LoVo (cell line): ENCODE measurements around the gene MYO5A.
"Not testable (repeated sequence)": the region's sequence is repeated elsewhere in the genome, so short reads cannot be mapped to it uniquely, and the experiment has no call there.

Experiments used
- DNase-seq: peaks from one replicate; pipeline ENCODE4 v3.0.0-alpha.2; 2016; ENCODE audit warnings: low spot score

The MYO5A gene

DNA sequence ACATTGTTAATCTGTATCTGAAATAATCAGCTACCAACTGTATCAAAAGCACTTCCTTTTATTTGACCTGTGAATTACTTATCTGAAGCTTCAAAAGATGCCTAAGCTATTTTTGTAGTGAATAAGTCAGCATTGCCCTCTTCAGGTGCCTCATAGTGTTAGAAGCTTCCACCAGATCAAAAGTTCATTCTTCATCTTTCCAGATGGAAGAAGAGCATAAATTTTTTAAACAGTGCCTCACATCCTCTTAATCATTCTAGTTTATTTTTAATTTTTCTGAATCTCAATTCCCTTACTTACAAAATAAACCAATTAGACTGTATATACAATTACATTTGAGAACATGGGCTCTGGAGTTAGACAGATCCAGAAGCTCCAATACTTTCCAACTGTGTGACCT is 65.0 kb downstream of the MYO5A start:
- no peak for DNase-seq

DNA sequence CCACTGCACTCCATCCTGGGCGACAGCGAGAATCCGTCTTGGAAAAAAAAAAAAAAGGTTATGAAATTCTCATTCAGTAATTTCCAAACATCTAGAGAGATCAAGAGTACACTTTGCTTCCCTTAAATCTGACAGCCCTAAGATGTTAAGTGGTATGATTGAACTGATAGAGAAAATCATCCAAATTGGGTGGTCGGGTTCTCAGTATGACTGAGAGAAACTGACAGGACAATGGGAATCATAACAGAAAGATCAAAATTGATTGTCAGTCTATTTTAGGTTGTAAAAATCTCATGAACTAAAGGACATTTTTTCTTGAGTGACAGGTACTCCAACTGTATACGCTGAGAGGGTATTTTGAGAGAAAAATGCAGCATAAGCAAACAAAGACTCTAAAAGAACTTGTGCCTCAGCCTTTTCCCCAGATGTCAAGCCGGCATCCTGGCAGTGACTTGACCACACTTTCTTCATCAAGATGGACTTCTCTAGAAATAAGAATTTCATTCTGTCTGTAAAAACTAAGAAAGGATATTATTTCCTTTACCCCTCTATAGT is 65.8 kb downstream of the MYO5A start:
- no peak for DNase-seq

DNA sequence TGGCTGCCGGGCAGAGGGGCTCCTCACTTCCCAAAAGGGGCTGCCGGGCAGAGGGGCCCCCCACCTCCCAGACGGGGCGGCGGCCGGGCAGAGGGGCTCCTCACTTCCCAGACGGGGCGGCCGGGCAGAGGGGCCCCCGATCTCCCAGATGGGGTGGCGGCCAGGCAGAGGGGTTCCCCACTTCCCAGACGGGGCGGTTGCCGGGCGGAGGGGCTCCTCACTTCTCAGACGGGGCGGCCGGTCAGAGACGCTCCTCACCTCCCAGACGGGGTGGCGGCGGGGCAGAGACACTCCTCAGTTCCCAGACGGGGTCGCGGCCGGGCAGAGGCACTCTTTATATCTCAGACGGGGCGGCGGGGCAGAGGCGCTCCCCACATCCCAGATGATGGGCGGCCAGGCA is 69.0 kb downstream of the MYO5A start:
- not testable (repeated sequence) for DNase-seq

DNA sequence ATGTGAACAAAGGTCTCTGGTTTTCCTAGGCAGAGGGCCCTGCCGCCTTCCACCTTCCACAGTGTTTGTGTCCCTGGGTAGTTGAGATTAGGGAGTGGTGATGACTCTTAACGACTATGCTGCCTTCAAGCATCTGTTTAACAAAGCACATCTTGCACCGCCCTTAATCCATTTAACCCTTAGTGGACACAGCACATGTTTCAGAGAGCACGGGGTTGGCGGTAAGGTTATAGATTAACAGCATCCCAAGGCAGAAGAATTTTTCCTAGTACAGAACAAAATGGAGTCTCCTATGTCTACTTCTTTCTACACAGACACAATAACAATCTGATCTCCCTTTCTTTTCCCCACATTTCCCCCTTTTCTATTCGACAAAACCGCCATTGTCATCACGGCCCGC is 69.4 kb downstream of the MYO5A start:
- not testable (repeated sequence) for DNase-seq

DNA sequence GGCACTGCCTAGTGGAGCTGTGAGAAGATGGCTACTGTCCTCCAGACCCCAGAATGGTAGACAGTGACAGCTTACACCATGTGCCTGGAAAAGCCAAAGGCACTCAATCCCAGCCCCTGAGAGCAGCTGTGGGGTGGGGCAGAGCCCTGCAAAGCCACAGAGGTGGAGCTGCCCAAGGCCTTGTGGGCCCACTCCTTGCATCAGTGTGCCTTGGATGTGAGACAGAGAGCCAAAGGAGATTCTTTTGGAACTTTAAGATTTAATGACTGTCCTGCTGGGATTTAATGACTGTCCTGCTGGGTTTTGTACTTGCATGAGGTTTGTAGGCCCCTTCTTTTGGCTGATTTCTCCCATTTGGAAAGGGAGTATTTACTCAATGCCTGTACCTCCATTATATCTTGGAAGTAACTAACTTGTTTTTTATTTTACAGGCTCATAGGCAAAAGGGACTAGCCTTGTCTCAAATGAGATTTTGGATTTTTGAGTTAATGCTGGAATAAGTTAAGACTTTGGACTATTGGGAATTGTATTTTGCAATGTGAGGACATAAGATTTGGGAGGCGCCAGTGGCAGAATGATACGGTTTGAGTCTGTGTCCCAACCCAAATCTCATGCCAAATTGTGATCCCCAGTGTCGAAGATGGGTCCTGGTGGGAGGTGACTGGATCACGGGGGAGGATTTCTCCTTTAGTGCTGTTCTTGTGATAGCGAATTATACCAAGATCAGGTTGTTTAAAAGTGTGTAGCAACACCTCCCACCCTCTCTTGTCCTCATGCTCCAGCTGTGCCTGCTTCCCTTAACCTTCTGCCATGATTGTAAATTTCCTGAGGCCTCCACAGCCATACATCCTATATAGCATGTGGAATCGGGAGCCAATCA is 80.4 kb downstream of the MYO5A start:
- DNase-seq = no peak

DNA sequence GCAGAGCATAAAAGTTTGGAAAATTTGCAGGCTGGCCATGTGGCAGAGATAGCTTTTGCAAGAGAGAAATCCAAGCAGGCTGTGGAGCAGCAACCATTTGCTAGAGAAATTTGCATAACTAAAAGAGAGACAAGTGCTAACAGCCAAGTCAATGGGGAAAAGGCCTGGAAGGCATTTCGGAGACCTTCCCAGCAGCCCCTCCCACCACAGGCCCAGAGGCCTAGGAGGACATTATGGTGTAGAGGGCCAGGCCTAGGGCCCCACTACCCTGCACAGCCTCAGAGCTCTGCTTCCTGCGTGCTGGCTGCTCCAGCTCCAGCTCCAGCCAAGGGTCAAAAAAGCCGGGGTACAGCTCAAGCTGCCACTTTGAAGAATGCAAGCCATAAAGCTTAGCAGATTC is 82.7 kb downstream of the MYO5A start:
- no peak for DNase-seq

DNA sequence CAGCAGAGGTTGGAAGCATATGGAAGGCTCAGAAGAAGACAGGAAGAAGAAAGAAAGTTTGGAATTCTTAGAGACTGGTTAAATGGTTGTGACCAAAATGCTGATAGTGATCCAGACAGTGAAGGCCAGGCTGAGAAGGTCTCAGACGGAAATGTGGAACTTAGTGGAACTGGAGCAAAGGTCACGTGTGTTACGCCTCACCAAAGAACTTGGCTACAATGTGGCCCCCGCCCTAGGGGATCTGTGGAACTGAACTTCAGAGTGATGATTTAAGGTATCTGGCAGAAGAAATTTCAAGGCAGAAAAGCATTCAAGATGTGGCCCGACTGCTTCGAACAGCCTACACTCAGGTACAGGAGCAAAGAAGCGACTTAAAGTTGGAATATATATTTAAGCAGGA is 83.1 kb downstream of the MYO5A start:
- no peak for DNase-seq

DNA sequence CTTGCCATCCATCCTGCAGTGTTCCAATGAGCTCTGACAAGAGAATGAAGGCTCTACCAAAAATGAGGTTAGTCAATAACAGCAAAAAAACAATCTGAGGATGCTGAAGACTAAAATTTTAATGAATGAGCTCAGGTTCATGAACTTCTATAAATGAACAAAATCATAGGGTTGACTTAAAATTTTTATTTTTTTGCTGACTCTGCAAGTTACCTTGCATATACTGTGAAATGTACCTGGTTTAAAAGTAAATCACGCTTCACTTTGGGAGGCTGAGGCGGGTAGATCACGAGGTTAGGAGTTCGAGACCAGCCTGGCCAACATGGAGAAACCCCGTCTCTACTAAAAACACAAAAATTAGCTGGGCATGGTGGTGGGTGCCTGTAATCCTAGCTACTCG is 85.5 kb downstream of the MYO5A start:
- DNase-seq = not testable (repeated sequence)

DNA sequence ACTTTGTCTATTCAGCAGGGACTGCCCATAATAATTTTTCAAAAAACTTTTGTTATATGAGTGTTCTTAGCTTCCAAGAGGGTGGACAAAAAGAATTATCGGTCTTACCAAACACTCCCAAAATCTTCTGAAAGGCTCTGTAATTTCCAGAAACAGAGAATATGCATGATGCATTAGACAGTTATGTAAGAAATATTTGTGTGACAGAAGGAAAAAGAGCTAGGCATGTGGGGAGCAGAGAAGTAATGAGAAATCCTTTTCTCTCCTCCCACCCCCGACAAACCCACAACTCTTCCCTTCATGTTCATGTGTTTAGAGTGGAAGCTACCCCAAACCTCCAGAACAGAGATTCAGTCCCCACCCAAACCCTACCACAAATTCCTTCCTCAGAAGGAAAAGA is 86.8 kb downstream of the MYO5A start:
- DNase-seq = no peak

DNA sequence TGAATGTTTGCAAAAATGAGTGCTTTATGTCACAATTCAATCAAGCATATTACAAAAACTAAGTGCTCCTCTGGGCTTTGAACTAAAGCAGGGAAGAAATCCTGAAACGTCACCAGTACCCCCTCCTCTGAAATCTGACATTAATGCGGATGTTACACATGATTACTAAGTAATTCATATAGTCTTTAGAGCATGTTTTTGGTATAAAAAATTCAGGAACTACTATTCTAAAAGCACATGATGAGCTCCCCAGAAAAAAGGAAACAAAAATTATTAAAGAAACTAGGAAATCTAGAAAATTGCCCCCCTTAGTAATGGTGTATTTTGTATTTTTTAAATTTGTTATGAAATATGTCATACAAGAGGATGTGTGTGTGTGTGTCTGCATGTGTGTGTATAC is 87.7 kb downstream of the MYO5A start:
- no peak for DNase-seq

DNA sequence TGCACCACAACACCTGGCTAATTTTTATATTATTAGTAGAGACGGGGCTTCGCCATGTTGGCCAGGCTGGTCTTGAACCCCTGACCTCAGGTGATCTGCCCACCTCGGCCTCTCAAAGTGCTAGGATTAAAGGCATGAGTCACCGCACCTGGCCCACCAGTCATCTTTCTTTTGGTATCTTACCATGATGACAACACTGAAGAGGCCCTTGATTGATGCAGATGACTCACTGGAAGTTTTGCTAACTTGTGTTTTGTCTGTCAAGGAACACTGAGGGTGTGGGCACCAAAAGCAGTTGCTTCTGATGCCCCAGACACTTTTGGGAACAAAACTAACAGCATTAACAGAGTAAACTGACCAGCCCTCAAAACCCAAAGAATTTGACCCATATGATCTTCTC is 88.3 kb downstream of the MYO5A start:
- DNase-seq = peak; percentile 26

DNA sequence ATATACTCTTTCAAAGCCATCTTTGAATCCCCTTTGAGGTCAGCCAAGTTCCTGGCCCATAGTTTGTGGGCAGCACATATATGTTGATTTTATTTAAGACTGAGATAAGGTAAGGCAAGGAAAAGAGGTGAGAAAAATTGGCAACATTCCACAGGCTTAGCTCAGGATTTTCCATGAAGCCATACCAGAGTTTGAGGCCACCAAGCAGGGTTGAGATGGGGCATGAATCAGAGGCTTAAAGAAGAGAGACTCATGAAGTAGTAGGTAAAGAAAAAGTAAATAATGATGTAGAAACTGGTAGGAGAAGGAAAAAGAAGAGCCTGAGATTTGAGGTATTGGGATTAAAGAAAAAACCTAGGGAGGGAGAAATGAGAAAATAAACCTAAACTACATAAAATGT is 89.2 kb downstream of the MYO5A start:
- no peak for DNase-seq

DNA sequence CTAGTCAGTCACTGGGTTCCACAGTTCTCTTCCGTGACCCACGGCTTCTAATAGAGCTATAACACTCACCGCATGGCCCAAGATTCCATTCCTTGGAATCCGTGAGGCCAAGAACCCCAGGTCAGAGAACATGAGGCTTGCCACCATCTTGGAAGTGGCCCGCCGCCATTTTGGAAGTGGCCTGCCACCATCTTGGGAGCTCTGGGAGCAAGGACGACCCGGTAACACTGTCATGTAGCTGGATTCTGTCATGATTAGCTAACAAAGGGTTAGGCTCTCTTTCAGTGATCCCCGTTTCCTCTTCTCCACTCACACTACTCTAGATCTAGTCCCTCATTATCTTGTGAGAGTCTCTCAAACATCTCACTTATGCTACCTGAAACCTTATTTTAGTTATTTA is 89.6 kb downstream of the MYO5A start:
- not testable (repeated sequence) for DNase-seq

DNA sequence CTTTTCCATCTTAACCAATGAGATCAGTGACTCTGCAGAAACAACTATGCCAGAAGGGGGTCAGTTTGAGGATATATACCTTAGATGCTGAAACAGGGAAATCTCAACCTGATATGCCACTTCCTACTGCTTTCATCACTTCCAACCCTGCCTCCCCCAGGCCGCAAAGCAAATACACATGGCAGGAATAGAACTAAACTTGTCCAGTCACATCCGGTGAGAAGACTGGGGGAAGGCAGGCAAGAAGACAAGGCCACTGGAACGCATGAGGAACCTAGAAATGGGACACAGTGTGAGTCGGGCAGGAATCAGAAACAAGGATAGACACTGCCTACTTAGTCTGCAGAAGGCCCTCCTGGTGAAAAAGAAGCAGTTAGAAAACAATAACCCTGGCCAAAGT is 90.6 kb downstream of the MYO5A start:
- no peak for DNase-seq

DNA sequence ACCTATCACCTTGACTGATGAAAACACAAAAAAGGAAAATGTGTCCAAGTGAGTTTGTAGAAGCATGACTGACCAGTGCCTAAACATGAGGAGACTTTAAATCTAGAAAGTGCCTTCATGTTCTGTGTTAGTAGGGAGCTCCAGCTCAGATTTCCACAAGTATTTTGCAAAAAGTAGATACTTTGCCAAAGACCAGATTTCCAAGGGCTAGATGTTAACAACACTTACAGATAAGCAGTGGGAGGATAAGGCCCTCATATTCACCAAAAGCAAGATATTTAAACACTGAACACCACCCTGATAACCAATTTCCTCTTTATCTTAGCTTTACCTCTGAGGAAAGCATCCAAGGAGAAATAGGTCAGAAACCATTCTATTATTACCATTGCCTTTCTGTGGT is 91.0 kb downstream of the MYO5A start:
- no peak for DNase-seq

DNA sequence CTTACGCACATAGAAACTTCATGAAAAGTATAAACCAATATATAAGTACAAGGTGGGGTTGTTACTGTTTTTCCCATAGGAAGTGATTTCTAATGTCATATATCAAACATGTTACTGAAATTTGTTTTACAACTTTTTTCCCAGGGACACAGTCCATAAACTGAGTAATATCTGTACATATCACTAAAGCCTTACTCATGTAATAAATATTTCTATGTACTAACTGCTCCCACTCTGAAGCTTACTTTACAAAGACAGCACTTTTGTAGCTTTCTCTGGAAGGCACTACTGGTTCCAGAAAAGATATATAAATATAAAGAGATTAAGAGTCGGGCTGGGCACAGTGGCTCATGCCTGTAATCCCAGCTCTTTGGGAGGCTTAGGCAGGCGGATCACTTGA is 91.7 kb downstream of the MYO5A start:
- no peak for DNase-seq

DNA sequence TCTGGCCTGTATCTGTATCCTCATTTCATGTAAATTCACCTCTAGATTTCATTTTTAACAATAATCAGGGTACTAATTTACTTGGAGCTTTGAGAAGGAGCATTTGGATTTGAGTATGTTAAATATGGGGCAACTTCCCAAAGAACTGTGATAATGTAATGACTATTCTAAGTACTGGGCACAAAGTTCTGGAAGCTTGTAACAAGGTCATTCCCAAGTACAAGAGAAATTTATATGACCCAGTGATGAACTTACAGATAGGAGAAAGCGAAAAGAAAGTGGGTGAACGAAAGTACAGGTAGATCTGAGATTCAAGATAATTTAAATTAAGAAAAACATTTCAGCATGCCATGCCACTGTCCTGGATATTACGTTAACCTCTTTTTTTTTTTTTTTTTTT is 93.8 kb downstream of the MYO5A start:
- DNase-seq = no peak

DNA sequence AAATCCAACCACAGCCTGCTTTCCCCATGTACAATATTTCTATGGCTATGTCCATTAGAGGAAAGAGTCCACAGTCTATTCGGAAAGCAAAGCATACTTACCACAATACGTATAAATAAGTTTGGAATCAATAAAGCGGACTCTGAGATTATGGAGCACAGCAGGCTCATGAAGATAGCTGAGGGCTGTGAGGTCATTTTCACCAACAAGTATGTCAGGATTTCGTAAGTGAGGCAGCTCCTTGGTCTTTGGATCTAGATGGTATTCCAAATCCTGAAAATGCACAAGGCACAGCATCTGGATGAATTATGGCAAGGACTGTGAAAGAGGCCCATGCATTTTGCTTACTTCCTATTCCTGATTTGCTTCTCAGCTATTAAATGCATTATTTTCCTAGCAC is 100.4 kb downstream of the MYO5A start:
- no peak for DNase-seq

DNA sequence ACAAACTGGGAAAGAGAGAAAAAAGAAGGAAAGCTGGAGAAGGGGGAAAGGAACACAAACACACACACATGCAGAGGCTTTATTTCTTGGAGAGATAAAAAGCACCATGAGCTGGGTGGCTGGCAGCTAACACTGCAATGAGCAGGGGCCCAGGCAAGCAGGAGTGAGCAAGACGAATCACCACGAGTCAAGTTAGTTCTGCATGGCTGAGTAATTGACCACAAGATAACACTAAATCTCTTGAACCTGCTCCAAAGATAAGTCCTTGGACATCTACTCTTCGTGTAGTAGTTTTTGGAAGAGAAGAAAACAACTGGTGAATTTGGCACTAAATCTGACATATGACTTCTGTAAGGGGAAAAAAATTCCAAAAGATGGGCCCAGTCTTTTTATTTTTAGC is 100.9 kb downstream of the MYO5A start:
- no peak for DNase-seq

DNA sequence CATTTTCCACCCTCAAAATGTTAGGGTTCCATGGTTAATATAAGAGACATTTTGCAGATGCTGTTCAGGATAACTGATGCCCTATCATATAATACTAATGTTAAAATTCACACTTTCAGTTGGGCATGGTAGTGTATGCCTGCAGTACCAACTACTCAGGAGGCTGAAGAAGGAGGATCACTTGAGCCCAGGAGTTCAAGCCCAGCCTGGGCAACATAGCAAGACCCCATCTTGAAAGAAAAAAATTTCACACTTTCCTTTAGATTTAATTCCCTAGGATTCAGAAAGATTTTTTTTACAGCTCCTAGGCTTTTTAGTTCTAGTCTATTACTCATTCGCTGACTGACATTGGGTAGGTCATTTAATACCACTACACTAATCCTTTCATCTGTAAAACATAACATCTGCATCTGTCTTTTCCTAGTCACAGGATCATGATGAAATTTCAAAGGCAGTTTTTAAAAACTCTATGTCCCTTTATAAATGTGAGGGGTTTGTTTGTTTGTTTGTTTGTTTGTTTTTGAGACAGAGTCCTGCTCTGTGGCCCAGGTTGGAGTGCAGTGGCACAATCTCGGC is 103.7 kb downstream of the MYO5A start:
- DNase-seq = no peak

DNA sequence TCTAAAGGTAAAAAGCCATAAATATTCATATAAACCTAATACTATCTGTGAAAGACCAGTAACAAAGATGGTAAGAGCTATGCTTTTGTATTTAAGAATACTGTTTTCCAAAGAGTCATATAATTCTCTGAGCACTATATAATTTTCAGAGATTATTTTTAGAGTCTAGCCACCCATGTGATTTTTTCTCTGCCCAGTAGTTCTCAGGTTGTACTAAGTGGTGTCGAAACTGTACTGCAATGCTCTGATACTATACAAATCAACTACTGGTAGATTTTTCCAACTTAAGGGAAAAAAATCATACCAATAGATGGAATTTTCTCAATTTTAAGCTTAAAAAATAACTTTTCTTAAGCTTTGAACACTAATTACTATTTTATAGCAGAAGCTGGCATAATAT is 104.8 kb downstream of the MYO5A start:
- DNase-seq = no peak

DNA sequence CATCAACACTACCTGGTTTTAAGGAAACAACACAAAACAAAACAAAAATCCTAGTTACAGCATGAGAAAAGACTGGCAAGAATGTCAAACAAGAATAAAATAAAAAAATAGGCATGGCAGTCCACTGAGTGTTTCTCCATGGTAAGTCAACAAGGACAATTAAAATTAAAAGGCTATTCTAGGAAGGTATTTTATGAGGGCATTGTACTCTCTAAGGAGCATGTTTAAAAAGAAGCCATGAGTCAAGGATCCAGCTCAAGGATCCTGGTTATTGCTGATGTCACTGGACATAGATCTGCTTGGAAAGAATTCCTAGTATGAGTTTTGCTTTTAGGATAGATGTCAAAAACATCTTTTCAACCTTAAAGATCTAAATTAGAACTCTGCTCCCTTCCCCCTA is 106.7 kb downstream of the MYO5A start:
- DNase-seq = no peak

DNA sequence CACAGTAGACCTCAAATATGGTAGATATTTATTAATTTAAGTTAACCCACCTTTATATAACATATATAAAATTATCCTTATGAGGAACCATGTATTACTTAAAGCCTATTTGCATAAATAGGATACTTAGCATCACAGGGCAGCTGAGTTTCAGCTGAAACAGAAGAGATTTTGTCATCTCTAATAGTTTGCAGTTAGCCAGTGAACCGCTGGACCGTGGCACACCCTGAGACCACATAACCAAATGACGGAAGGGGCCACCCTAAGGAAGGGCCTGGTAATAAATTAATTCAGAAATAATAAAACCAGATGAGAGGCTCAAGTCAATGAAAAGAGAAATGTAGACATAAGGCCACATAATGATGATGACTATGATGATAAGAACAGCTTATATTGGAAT is 107.7 kb downstream of the MYO5A start:
- no peak for DNase-seq

DNA sequence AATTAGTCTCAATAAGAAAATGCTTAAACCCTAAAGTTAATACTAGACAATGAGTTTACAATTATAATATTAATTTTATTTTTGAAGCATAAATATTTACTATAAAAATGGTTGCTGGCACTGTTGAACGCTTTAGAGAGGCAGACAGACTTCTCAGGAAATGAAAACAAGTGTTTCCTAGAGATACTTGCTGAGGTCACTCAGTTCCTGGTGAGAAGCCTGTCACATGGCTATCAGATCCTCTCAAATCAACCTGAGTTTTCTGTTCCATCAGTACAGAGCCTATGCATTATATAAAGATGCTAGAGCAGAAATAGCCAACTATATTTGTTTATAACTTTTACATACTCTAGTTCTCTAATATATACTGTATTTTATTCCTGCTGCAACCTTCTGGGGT is 109.2 kb downstream of the MYO5A start:
- DNase-seq = no peak
